Activated naive CD8-positive, alpha-beta T cell treated with anti-CD3 and anti-CD28 coated beads for 36 hours (primary cell): Measurements from ENCODE around the gene TMCO4. TPM values are rescaled to one million over a fixed set of nuclear protein-coding genes. Genes with fewer than 3 reads are reported as not detected.

Source experiments
- DNase-seq: peaks from one replicate; pipeline ENCODE4 v3.0.0; 2021
- H3K27ac Mint-ChIP-seq: one replicate; pipeline ENCODE4 v1.8.0; 2022; ENCODE audit warnings: mild to moderate bottlenecking, moderate library complexity, mixed read lengths
- H3K27me3 Mint-ChIP-seq: one replicate; pipeline ENCODE4 v1.8.0; 2022; ENCODE audit warnings: mild to moderate bottlenecking, mixed read lengths
- H3K36me3 Mint-ChIP-seq: one replicate; pipeline ENCODE4 v1.8.0; 2021; ENCODE audit warnings: mild to moderate bottlenecking, mixed read lengths
- H3K4me1 Mint-ChIP-seq: one replicate; pipeline ENCODE4 v1.8.0; 2021; ENCODE audit warnings: mixed read lengths
- H3K4me3 Mint-ChIP-seq: one replicate; pipeline ENCODE4 v1.8.0; 2022; ENCODE audit warnings: mild to moderate bottlenecking, moderate library complexity, mixed read lengths
- H3K9me3 Mint-ChIP-seq: one replicate; pipeline ENCODE4 v1.8.0; 2022; ENCODE audit warnings: mixed read lengths
- total RNA-seq, 2 experiments: library from RNA; stranded (reverse); gene quantifications; one replicate each; pipeline ENCODE4 v1.2.3, GENCODE V29; 2021

TMCO4 gene
- total RNA-seq, 2 experiments from 2014 or later: 12.5 to 13.9 TPM

- no peak overlapping the region for H3K4me3 Mint-ChIP-seq
- H3K27me3 Mint-ChIP-seq: no peaks in the 10 kb centered on the region
- no peak overlapping the region for H3K27ac Mint-ChIP-seq
- H3K36me3 Mint-ChIP-seq: peaks cover 32% of the 10 kb centered on the region
- peaks cover 10% of the 10 kb centered on the region for H3K9me3 Mint-ChIP-seq
- DNase-seq: no peak
- no peaks in the 10 kb centered on the region for H3K4me1 Mint-ChIP-seq
These were observed 64.1 kb downstream of the TMCO4 start for GRCh38 chr1:19735440-19736127.

DNA sequence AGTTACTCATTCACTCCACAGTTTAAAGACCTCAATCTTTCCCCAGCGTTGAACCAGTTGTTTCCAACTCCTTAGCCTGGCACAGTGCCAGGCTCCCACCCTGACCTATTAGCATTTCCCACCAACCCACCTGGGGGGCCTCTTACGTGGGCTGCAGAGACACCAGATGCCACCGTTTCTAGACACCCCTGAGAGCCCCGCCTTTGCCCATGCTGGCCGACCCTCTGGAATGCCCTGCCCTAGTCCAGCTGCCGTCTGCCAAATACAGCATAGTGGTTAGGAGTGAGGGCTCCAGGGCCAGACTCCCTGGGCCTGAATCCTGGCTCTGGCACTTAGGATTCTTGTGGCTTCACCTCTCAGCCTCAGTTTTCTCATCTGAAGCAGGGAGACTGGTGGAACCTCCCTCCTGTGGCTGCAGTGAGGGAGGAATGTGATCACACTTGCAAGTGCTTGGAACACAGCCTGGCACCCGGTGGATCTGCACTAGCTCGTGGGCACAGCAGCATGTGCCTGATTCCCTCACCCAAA is 65.2 kb downstream of the TMCO4 start:
- H3K9me3 Mint-ChIP-seq: peaks cover 16% of the 10 kb centered on the region
- DNase-seq: no peak
- H3K4me1 Mint-ChIP-seq: no peaks in the 10 kb centered on the region
- H3K27me3 Mint-ChIP-seq: no peaks in the 10 kb centered on the region
- no peak overlapping the region for H3K27ac Mint-ChIP-seq
- peaks cover 30% of the 10 kb centered on the region for H3K36me3 Mint-ChIP-seq
- no peak overlapping the region for H3K4me3 Mint-ChIP-seq

- Mint-ChIP-seq H3K27me3 (no peaks in the 10 kb centered on the region), H3K36me3 (peaks cover 25% of the 10 kb centered on the region), H3K4me1 (no peaks in the 10 kb centered on the region), H3K27ac (no peak overlapping the region), H3K4me3 (no peak overlapping the region), H3K9me3 (peaks cover 14% of the 10 kb centered on the region)
- DNase-seq: no peak
These were observed 65.7 kb downstream of the TMCO4 start for GRCh38 chr1:19734056-19734455.

GRCh38 chr1:19733615-19734014 is 66.1 kb downstream of the TMCO4 start:
- H3K9me3 Mint-ChIP-seq: peaks cover 11% of the 10 kb centered on the region
- no peak overlapping the region for H3K4me3 Mint-ChIP-seq
- no peaks in the 10 kb centered on the region for H3K4me1 Mint-ChIP-seq
- H3K27ac Mint-ChIP-seq: no peak overlapping the region
- peaks cover 21% of the 10 kb centered on the region for H3K36me3 Mint-ChIP-seq
- H3K27me3 Mint-ChIP-seq: no peaks in the 10 kb centered on the region
- no peak for DNase-seq

DNA sequence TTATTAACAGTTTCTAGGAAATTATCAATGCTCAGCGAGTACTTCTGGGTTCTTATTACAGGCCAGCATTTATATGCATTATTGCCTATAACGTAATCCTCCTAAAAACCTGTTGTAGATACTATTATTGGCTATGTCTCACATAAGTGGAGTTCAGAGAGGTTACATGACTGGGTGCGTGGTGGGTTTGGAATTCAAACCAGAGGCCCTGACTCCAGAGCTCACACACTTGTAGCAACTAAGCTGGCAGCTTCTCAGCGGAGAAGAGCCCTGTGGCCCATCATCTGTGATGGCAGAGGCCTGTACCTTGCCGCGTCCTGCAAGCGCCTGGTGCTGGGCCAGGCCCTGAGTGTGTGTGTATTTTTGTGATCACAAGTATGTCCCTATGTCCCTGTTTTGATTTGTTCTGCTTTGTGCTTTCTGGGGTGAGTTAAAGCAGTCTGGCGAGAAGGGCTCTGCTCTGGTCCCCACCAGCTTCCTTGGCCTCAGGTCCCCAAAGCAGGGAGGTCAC is 68.3 kb downstream of the TMCO4 start:
- Mint-ChIP-seq H3K4me3 (no peak overlapping the region), H3K9me3 (peaks cover 11% of the 10 kb centered on the region), H3K4me1 (no peaks in the 10 kb centered on the region), H3K36me3 (peaks cover 19% of the 10 kb centered on the region), H3K27me3 (no peaks in the 10 kb centered on the region), H3K27ac (no peak overlapping the region)
- no peak for DNase-seq

DNA sequence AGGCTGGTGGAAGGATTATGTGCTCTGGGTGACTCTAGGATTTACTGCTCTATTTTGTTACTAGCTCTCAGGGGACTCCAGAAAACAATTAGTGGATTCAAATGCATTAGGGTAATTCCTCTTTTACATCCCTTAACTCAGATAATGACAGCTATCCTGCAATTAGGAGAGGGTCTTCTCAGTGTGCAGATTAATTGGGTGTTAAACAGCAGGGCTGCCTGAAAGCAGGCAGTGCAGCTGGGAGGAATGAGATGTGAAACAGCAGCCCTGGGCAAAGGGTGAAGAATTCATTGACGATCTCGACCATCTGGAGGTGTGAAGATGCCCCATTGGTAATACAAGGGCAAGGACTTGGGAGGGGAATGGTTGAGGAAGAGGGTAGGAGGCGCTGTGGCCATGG is 68.9 kb downstream of the TMCO4 start:
- Mint-ChIP-seq H3K9me3 (peaks cover 11% of the 10 kb centered on the region), H3K27me3 (no peaks in the 10 kb centered on the region), H3K4me1 (no peaks in the 10 kb centered on the region), H3K36me3 (peaks cover 19% of the 10 kb centered on the region), H3K4me3 (no peak overlapping the region), H3K27ac (no peak overlapping the region)
- DNase-seq: no peak

GRCh38 chr1:19730232-19730631 is 69.5 kb downstream of the TMCO4 start:
- Mint-ChIP-seq H3K27ac (no peak overlapping the region), H3K27me3 (no peaks in the 10 kb centered on the region), H3K9me3 (peaks cover 11% of the 10 kb centered on the region), H3K36me3 (peaks cover 19% of the 10 kb centered on the region), H3K4me3 (no peak overlapping the region), H3K4me1 (no peaks in the 10 kb centered on the region)
- DNase-seq: no peak

DNA sequence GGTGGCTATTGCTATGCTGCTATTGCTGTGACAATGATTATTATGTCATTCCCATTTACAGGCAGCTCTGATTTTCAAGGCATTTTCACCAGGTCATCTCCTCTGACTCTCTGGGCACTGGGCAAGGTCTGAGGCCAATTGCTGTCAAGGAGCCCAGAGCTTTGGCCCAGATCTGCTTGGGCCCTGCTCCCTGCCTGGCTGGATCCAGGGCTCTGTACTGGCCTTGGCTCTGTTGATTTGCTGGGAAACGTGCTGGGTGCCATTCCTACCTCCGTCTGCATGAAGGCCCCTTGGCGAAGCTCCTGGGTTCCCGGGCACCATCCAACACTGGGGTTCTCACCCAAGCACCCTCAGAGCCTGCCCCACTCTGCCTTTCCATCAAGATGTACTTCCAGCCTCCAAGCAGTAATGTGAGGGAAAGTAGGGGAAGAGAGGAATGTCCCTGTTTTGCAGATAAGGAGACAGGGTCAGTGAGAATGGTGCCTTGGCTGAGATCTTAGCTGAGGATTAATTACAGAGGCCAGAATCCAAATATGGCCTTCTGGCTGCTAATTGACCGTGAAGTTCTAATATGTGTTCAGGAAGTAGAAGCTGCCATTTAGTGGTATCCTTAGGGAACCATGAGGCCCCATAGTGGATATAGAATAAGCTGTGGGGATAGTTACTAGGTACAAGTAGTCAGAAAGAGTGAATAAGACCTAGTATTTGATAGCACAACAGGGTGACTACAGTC is 71.1 kb downstream of the TMCO4 start:
- no peaks in the 10 kb centered on the region for H3K4me1 Mint-ChIP-seq
- no peak for DNase-seq
- peaks cover 11% of the 10 kb centered on the region for H3K9me3 Mint-ChIP-seq
- H3K27me3 Mint-ChIP-seq: no peaks in the 10 kb centered on the region
- no peak overlapping the region for H3K27ac Mint-ChIP-seq
- no peak overlapping the region for H3K4me3 Mint-ChIP-seq
- H3K36me3 Mint-ChIP-seq: peaks cover 19% of the 10 kb centered on the region

DNA sequence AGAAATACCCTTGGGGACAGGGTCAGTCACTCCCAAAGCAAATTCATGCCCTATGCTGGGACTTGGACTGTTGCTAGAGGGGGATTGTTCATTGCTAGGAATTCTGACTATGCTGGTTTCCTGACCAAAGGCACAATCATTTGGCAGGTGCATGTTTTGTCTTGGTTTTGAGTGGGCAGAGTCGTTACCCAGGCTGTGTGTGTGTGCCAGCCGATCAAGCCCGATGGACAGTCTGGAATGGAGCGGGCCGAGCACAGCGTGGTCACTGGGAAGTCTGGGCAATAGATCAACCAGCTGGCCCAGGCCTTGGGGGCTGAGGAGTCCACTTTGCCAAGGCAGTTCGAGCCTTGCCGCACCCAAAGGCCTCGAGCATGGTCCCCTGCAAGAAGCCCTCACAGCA is 74.1 kb downstream of the TMCO4 start:
- no peak overlapping the region for H3K27ac Mint-ChIP-seq
- H3K4me3 Mint-ChIP-seq: no peak overlapping the region

DNA sequence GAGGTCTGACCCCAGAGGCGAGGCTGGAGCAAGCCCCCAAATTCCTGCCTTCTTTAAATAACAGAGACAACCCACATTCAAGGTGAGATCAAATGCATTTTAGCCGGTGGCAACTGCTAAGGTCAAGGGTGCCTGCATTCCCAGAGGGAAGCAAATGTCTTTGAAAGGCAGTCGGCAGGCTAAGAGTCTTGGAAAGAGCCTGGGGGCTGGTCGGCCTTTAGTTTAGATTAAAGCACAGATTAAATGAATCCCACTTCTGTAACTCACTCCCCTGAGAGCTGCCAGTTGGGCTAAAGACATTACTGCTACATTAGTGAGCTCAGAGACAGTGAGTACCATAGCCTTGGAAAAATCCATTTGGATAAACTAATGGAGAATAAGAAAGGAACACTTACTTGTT is 75.8 kb downstream of the TMCO4 start:
- H3K4me1 Mint-ChIP-seq: no peaks in the 10 kb centered on the region
- no peaks in the 10 kb centered on the region for H3K9me3 Mint-ChIP-seq
- H3K4me3 Mint-ChIP-seq: no peak overlapping the region

More for the DNA sequence above, 74.1 kb downstream of the TMCO4 start:
- Mint-ChIP-seq H3K27me3 (no peaks in the 10 kb centered on the region), H3K9me3 (peaks cover 6% of the 10 kb centered on the region), H3K4me1 (no peaks in the 10 kb centered on the region), H3K36me3 (peaks cover 9% of the 10 kb centered on the region)
- no peak for DNase-seq

GRCh38 chr1:19720973-19721372 is 78.7 kb downstream of the TMCO4 start:
- no peaks in the 10 kb centered on the region for H3K36me3 Mint-ChIP-seq
- no peaks in the 10 kb centered on the region for H3K9me3 Mint-ChIP-seq
- H3K4me1 Mint-ChIP-seq: no peaks in the 10 kb centered on the region
- no peak for DNase-seq
- no peaks in the 10 kb centered on the region for H3K27me3 Mint-ChIP-seq
- no peak overlapping the region for H3K27ac Mint-ChIP-seq
- H3K4me3 Mint-ChIP-seq: no peak overlapping the region

More for the DNA sequence above, 75.8 kb downstream of the TMCO4 start:
- no peaks in the 10 kb centered on the region for H3K27me3 Mint-ChIP-seq
- no peak overlapping the region for H3K27ac Mint-ChIP-seq
- H3K36me3 Mint-ChIP-seq: no peaks in the 10 kb centered on the region
- no peak for DNase-seq

DNA sequence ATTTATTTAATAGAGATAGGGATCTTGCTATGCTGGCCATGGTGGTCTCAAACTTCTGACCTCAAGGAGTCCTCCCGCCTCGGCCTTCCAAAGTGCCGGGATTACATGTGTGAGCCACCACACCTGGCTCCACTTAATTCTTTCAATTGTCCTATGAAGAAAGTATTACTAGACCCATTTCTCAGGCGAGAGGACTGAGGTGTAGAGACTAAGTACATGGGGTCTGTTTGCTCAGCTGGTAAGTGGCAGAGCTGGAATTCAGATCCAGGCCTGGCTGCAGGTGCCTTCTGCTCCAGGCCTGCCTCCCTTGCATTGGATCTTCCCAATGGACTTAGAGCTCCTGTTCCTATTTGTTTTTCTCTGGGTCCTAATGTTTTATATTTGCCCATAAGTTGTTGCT is 79.5 kb downstream of the TMCO4 start:
- Mint-ChIP-seq H3K4me3 (no peak overlapping the region), H3K4me1 (peaks cover 5% of the 10 kb centered on the region), H3K27ac (no peak overlapping the region), H3K9me3 (no peaks in the 10 kb centered on the region), H3K27me3 (no peaks in the 10 kb centered on the region), H3K36me3 (peaks cover 3% of the 10 kb centered on the region)
- DNase-seq: no peak

DNA sequence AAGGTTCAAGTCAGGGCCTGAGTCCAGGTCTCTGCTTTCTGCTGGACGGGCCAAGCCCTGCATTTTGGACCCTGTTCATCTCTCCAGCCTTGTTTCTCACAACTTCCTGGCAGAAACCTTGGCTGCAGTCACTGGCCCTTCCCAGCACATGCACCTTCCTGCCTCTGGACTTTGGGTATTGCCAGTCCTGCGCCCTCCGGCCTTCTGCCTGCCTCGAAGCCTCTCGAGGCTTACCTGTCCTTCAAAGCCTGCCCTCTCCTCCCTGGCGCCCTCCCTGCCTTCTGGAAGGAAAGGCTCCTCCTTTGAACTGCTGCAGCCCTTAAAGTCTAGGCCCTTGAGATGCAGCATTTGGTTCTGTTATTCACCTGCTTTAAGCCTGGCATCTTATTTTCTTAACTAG is 82.2 kb downstream of the TMCO4 start:
- Mint-ChIP-seq H3K4me3 (no peak overlapping the region), H3K27ac (no peak overlapping the region), H3K36me3 (peaks cover 3% of the 10 kb centered on the region), H3K9me3 (no peaks in the 10 kb centered on the region), H3K4me1 (peaks cover 6% of the 10 kb centered on the region), H3K27me3 (no peaks in the 10 kb centered on the region)
- no peak for DNase-seq

- no peaks in the 10 kb centered on the region for H3K27me3 Mint-ChIP-seq
- peaks cover 3% of the 10 kb centered on the region for H3K36me3 Mint-ChIP-seq
- peaks cover 17% of the 10 kb centered on the region for H3K4me1 Mint-ChIP-seq
- no peak overlapping the region for H3K27ac Mint-ChIP-seq
- no peaks in the 10 kb centered on the region for H3K9me3 Mint-ChIP-seq
- no peak overlapping the region for H3K4me3 Mint-ChIP-seq
- peak; percentile 88 for DNase-seq
These were observed 84.1 kb downstream of the TMCO4 start for GRCh38 chr1:19715334-19716203.

DNA sequence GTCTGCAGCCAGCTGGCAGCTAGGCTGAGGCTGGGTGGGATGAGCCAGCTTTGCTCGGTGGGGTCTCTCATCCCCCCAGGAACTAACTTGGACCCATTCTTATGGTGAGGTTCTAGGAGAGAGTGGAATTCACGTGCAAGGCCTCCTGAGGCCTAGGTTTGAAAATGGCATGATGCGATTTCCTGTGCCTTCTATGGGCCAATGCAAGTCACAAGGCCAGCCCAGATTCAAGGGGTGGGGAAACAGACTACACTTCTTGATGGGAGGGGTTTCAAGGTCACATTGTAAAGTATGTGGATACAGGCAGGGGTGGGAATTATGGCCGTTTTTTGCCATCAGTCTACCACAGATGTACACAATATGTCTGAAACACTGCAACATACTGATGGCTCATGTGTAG is 86.8 kb downstream of the TMCO4 start:
- Mint-ChIP-seq H3K36me3 (peaks cover 10% of the 10 kb centered on the region), H3K27ac (peak overlapping the region; percentile 66), H3K4me3 (no peak overlapping the region), H3K27me3 (no peaks in the 10 kb centered on the region), H3K9me3 (no peaks in the 10 kb centered on the region), H3K4me1 (peaks cover 23% of the 10 kb centered on the region)
- no peak for DNase-seq
